SHP77 (cell line): ENCODE measurements around the gene ARID2.

Experiments used
- DNase-seq, 2 experiments: peaks; one replicate each; lab custom pipeline; 2025; lab: John Stamatoyannopoulos, UW

Gene ARID2

GRCh38 chr12:45729233-45730083, at the start of gene ARID2:
ARID2 (plus strand) TSS chr12:45729706; CDS start chr12:45729837, 131 bp downstream.
- peak in 1 of 2 experiments; percentile 54 for DNase-seq

GRCh38 chr12:45680362-45680761, 49.1 kb upstream of the ARID2 start:
- no peak for DNase-seq

GRCh38 chr12:45681465-45681864, 48.0 kb upstream of the ARID2 start:
- no peak for DNase-seq

GRCh38 chr12:45685680-45686079, 43.8 kb upstream of the ARID2 start:
- no peak for DNase-seq

GRCh38 chr12:45687081-45688015, 42.2 kb upstream of the ARID2 start:
- DNase-seq = no peak

- DNase-seq = no peak
Observed at GRCh38 chr12:45688183-45688582, 41.3 kb upstream of the ARID2 start.

GRCh38 chr12:45695035-45695434, 34.5 kb upstream of the ARID2 start:
- no peak for DNase-seq

- no peak for DNase-seq
Observed at GRCh38 chr12:45695606-45696005, 33.9 kb upstream of the ARID2 start.

- no peak for DNase-seq
Observed at GRCh38 chr12:45696049-45696448, 33.5 kb upstream of the ARID2 start.

GRCh38 chr12:45697371-45697770, 32.1 kb upstream of the ARID2 start:
- DNase-seq = no peak

GRCh38 chr12:45701296-45701695, 28.2 kb upstream of the ARID2 start:
- DNase-seq = no peak

- no peak for DNase-seq
Observed at GRCh38 chr12:45703942-45704341, 25.6 kb upstream of the ARID2 start.

- no peak for DNase-seq
Observed at GRCh38 chr12:45704968-45705367, 24.5 kb upstream of the ARID2 start.

- DNase-seq = no peak
Observed at GRCh38 chr12:45705404-45705803, 24.1 kb upstream of the ARID2 start.

- no peak for DNase-seq
Observed at GRCh38 chr12:45707241-45707857, 22.2 kb upstream of the ARID2 start.

GRCh38 chr12:45708363-45708762, 21.1 kb upstream of the ARID2 start:
- DNase-seq = no peak

- DNase-seq = no peak
Observed at GRCh38 chr12:45708901-45709300, 20.6 kb upstream of the ARID2 start.

- no peak for DNase-seq
Observed at GRCh38 chr12:45712319-45712718, 17.2 kb upstream of the ARID2 start.

- DNase-seq = no peak
Observed at GRCh38 chr12:45713078-45713477, 16.4 kb upstream of the ARID2 start.

GRCh38 chr12:45718306-45718705, 11.2 kb upstream of the ARID2 start:
- DNase-seq = no peak

- DNase-seq = no peak
Observed at GRCh38 chr12:45720069-45720468, 9.4 kb upstream of the ARID2 start.

GRCh38 chr12:45721369-45721768, 8.1 kb upstream of the ARID2 start:
- no peak for DNase-seq
